ENCODE measurements around the gene CNGB1.
"Not testable (repeated sequence)": the region's sequence is repeated elsewhere in the genome, so short reads cannot be mapped to it uniquely, and the experiment has no call there.

CNGB1 gene

DNA sequence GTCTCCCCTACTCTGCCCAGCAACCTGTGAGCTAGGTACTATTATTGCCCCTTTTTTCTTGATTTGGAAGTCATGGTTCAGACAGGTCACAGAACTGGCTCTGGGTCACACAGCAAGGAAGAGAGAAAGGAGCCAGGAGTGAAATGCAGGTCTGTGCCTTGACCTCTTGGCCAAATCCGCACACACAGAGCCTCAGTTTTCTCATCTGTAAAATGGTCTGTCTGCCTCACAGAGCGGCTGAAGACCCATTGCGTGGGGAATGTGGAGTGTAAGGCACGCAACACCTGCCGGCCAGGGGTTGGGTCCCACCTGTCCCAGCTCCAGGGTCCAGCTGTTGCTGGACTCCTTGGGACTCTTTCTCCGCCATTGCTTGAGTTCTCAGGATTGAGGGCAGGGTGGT is 32.4 kb downstream of the CNGB1 start:
- no peak overlapping the region for H3K4me3 ChIP-seq (ENCODE audit: low read depth, low read length)

DNA sequence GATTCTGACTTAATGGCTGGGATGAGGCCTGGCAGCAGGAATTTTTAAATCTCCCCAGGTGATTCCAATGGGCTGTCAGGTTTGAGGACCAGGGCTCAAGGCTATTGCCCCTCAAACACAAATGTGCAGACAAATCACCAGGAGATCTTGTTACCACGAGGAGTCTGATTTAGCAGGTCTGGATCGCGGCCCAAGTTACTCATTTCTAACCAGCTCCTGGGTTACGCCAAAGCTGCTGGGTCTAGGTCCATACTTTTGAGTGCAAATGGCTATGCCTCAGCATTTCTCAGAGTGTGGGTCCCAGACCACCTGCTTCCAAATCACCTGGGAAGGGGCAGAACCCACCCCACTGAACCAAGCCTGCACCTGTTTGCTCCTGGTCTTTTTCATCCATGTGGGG is 33.1 kb downstream of the CNGB1 start:
- H3K4me3 ChIP-seq (ENCODE audit: low read depth, low read length) = no peak overlapping the region

DNA sequence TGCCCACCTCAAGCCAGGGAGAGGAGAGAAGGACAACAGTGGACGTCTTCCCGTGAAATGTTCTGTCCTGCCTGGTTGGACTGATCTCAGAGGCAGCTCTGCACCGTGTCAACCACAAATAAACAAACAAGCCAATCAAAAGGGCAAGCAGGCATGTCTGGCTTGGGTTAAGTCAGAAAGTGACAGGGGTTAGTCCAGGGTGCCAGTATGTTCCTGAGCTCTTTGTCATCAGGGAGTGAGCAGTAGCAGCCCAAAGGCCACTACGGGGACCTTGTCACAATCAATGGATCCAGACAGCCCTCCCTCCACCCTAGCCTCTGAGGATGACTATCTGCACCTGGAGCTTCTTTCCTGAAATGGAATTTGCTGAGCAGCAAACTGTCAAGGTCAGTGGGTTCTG is 35.0 kb downstream of the CNGB1 start:
- no peak overlapping the region for H3K4me3 ChIP-seq (ENCODE audit: low read depth, low read length)

DNA sequence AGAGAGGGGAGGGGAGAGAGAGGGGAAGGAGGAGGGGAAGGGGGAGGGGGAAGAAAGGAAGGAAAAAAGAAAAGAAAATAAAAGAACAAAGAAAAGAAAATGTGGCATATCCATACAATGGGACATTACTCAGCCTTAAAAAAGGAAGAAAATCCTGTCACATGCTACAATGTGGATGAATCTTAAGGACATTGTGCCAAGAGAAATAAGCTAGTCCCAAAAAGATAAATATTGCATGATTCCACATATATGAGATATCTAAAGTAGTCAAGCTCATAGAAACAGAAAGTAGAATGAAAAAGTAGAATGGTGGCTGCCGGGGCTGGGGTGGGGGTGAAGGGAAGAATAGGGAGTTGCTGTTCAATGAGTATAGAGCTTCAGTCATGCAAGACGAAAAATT is 40.4 kb downstream of the CNGB1 start:
- H3K4me3 ChIP-seq (ENCODE audit: low read depth, low read length) = no peak overlapping the region

DNA sequence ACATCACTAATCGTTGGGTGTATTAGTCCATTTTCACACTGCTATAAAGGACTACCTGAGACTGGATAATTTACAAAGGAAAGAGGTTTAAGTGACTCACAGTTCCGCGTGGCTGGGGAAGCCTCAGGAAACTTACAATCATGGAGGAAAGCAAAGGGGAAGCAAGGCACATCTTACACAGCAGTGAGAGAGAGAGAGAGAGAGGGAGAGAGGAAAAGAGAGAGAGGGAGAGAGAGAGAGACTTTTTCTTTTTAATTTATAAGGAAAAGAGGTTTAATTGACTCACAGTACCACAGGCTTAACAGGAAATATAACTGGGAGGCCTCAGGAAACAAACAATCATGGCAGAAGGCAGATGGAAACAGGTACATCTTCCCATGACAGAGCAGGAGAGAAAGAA is 41.7 kb downstream of the CNGB1 start:
- H3K4me3 ChIP-seq (ENCODE audit: low read depth, low read length) = no peak overlapping the region

DNA sequence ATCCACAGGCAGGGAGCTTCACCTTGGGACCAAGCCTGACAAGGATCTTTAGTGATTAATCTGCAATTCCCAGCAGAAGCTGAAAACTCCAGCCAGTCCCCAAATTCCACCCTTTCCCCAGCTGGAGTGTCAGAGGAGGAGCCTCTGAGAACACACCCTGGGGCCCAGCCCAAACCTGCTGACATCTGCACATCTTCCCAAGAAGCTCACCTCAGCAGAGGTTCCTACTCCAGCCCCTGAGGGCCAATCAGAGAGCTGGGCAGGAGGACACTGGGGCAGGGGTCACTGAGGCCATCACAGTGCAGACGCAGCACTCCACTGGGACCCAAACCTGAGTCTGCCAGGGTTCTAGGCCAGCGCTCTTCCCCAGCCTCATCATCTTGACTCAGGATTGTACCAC is 44.9 kb downstream of the CNGB1 start:
- no peak overlapping the region for H3K4me3 ChIP-seq (ENCODE audit: low read depth, low read length)

DNA sequence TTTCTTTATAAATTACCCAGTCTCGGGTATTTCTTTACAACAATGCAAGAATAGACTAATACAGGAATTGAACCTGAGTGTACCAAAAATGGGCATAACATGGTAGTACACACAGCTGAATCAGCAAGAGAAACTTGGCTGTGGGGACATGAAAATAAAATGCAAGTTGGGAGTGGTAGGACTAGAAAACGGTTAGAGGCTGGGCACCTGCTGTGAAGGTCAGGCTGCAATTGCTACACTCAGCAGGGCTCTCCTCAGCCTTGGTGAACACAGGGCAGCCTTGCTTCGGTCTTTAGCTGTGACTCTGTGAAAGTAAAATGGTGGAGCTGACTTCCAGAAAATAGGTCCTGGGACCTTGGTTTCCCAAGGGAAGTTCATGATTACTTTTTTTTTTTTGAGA is 45.6 kb downstream of the CNGB1 start:
- H3K4me3 ChIP-seq (ENCODE audit: low read depth, low read length) = no peak overlapping the region

DNA sequence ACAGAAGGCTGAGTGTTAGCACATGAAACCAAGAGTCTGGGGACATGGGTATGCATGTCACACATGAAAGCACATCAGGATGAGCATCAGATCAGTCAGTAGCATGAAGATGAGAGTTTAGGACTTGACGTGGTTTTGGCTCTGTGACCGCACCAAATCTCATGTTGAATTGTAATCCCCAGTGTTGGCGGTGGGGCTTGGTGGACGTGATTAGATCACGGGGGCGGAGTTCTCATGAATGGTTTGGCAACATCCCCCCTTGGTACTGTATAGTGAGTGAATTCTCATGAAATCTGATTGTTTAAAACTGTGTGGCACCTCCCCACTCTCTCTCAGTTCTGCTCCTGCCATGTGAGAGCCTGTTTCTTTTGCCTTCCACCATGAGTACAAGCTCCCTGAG is 46.4 kb downstream of the CNGB1 start:
- H3K4me3 ChIP-seq (ENCODE audit: low read depth, low read length) = no peak overlapping the region

DNA sequence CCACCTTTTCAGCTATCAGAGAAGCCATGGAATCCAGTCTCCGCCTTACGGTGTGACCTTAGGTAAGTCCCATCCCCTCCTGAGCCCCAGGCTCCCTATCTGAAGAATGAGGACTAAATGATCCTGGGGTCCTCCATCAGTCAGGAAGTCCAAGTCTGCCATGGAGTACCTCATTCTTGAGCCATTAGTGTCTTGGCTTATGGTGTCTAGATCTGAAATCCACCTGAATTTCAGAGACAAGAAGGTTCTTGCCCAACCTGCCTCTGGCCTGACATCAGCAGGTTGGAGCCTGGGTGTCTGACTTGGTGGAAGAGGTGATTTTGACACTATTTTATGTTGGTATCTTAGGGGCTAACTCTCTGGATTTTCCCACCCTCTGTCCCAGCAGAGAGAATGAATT is 47.1 kb downstream of the CNGB1 start:
- H3K4me3 ChIP-seq (ENCODE audit: low read depth, low read length) = no peak overlapping the region

DNA sequence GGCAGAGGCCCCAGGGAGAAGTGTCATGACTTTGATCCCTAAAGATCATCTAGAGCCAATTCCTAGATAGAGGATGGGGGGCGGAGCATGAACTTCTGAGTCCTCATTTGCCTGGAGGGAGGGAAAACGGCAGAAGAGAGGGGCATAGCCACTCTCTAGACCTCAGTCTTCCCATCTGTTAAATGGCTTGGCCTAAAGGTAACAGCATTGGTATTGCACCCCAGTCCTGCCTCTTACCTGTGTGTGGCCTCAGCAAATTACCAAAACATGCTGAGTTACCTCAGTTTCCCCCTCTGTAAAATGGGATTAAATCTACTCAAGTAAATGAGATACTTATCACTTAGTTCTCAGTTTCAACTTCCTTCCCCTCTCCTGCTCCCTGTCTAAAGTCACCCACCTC is 47.5 kb downstream of the CNGB1 start:
- H3K4me3 ChIP-seq (ENCODE audit: low read depth, low read length) = no peak overlapping the region

DNA sequence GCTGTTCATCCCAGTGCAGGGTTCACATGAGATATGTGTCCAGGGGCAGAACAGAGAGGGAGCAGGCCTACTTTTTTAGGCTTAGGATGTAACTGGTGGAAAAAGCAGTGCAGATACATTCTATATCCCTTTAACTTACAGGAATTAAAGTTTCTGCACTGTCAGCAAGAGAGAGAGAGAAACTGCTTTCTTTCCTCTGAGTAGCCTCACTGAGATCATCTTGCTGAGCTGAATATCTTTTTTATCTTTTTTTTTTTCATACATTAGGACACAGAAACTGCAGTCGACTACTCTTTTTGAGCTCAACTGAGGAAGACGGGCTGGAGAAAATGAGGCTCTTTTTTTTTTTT is 50.1 kb downstream of the CNGB1 start:
- H3K4me3 ChIP-seq (ENCODE audit: low read depth, low read length) = no peak overlapping the region

DNA sequence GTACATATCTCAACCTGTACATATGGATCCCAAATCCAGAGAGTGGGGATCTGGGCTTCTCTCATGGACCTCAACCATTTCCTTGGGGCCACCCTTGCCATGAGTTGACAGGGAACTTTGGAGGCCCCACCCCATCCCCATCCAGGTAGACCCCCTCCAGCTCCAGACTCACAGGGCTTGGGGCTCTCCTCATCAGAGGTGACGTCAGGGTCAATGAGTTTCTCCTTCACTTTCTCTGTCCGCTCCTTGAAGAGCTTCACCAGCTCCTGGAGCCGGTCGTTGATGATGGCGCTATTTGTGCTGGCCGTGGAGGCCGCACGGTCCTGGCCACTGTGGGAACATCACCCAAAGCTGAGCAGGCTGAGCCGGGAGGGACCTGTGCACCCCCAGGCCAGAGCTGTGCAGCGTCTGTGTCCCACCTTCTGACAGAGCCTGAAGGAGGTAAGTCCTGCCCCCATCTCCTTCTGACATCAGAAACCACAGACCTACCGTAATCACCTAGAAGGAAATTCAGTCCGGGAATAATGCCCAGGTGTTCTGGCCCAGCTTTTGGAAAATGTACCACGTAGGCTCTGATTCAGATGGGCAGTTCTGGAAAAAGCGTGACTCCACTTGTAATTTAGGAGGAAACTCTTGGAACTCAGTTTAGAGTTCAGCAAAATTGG is 50.6 kb downstream of the CNGB1 start:
- H3K4me3 ChIP-seq (ENCODE audit: low read depth, low read length) = no peak overlapping the region

DNA sequence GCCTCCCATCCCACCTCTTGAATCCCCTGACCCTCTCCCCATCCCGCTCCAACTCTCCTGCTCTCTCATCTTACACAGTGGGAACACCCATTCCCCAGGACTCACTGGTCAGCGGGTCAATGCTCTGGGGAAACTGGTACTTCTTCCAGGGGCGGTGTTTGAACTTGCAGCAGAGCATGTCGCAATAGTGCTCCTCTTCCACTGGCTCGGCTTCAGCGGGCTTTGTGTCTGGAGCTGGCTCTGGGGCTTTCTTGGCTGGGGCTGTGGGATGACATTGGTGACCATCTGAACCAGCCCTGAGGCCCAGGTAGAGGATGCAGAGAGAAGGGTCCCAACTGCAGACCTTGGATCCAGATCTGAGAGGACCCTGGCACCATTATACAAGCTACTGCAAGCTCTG is 51.9 kb downstream of the CNGB1 start:
- no peak overlapping the region for H3K4me3 ChIP-seq (ENCODE audit: low read depth, low read length)

DNA sequence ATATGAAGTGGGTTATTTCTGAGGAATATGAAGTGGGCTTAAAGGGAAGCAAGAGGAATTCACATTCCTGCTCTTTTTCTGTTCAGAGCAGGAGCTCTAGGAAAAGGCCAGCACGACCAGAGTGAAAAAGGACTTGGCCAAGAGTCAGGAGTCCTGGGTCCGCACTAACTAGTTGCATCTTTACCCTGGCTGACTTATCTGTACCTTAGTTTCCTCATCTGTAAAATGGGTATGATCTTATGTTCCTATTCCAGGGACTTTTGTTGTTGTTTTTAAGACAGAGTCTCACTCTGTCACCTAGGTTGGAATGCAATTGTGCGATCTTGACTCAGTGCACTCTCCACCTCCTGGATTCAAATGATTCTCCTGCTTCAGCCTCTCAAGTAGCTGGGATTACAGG is 52.5 kb downstream of the CNGB1 start:
- no peak overlapping the region for H3K4me3 ChIP-seq (ENCODE audit: low read depth, low read length)

DNA sequence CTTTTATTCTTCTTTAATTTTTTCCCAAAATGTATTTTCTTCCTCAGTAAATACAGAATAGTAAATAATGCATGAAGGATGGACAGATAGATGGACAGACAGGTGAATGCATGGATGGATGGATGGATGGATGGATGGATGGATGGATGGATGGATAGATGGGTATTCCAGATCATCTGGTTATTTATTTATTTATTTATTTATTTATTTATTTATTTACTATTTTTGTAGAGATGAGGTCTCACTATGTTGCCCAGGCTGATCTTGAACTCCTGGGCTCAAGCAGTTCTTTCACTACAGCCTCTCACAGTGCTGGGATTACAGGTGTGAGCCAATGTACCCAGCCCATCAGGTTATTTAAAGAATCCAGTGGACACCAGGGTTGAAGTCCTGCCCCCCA is 53.0 kb downstream of the CNGB1 start:
- H3K4me3 ChIP-seq (ENCODE audit: low read depth, low read length) = not testable (repeated sequence)

DNA sequence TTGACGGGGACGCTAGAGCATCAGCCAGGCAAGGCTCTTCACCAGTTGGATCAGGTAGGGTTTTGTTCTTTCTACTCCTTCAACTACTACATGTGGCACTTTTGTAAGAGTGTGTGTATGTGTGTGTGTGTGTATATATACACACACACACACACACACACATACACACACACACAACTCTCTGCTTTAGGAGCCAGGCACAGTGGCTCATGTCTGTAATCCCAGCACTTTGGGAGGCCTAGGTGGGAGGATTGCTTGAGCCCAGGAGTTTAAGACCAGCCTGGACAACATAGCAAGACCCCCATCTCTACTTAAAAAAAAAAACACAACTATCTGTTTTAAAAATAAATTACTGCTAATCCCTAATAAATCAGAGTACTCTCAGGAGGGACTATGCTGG is 53.4 kb downstream of the CNGB1 start:
- not testable (repeated sequence) for H3K4me3 ChIP-seq (ENCODE audit: low read depth, low read length)

DNA sequence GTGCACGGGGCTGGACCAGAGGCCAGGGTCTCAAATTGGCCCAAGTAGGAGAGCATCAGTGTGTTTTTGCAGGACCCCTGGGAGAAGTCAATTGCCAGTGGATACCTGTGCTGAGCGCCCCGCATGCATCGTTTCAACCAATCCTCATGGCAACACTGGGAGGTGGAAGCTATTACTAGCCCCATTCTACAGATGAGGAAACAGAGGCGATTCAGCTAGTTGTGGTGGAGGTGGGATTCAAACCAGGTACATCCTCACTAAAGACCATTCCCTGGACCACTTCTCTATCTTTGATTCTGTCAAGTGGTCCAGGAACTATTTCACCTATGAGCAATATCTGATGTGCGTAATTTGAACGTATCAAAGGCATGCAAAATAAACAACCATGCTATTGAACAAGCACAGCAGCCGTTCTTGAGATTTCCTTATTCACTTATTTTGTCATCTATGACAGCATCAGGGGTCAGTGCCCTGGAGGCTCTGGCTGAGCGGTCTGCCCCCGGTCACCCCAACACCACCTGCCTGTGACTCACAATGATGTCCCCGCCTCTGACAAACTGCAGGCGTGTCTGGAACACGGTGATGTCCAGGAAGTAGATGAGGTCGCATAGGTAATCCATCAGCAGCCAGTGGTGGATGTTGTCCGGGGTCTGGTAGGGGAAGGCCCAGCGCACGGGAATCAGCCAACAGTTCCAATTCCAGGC is 54.0 kb downstream of the CNGB1 start:
- no peak overlapping the region for H3K4me3 ChIP-seq (ENCODE audit: low read depth, low read length)

DNA sequence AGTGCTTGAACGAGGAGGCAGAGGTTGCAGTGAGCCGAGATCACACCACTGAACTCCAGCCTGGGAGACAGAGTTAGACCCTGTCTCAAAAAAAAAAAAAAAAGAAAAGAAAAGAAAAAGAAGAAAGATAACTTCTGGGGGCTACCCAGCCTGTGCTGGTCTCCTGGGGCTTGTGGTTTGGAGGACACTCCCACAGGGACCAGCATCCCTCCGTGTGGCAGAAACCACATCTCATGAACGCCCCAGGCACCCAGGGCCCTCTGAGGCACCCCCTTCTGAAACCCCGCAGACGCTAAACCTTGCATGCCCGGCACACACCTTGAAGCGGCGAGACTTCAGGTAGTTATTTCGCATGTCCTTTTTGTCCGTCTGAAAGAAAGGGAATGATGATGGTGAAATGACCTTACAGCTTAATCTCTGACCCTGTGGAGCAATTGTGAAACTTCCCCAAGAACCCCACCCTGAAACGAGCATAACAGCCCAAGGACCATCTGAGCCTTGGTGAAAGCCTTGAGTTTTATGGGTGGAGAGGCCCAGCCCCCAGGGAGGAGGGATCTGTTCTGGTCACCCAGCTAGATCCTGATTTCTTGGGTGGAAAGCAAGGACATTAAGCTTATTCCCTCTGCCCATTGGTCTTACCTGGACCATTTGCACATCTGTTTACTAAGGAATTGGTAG is 55.0 kb downstream of the CNGB1 start:
- H3K4me3 ChIP-seq (ENCODE audit: low read depth, low read length) = no peak overlapping the region

DNA sequence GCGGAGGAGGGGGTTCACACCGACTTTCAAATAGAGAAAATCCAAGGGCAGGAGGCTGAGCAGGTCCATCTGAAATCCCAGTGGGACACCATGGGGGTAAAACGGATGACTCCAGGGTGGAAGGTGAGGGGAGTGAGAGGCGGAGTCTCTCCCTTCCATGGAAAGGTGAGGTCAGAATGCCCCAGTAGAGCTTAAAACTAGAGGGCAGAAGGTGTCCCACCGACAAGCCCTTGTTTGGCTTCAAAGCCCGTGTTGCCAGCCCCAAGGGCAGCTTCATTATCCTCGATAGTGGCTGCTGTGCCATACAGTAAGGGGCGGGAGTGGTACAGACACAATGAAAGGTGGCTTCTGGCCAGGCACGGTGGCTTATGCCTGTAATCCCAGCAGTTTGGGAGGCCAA is 55.7 kb downstream of the CNGB1 start:
- no peak overlapping the region for H3K4me3 ChIP-seq (ENCODE audit: low read depth, low read length)

DNA sequence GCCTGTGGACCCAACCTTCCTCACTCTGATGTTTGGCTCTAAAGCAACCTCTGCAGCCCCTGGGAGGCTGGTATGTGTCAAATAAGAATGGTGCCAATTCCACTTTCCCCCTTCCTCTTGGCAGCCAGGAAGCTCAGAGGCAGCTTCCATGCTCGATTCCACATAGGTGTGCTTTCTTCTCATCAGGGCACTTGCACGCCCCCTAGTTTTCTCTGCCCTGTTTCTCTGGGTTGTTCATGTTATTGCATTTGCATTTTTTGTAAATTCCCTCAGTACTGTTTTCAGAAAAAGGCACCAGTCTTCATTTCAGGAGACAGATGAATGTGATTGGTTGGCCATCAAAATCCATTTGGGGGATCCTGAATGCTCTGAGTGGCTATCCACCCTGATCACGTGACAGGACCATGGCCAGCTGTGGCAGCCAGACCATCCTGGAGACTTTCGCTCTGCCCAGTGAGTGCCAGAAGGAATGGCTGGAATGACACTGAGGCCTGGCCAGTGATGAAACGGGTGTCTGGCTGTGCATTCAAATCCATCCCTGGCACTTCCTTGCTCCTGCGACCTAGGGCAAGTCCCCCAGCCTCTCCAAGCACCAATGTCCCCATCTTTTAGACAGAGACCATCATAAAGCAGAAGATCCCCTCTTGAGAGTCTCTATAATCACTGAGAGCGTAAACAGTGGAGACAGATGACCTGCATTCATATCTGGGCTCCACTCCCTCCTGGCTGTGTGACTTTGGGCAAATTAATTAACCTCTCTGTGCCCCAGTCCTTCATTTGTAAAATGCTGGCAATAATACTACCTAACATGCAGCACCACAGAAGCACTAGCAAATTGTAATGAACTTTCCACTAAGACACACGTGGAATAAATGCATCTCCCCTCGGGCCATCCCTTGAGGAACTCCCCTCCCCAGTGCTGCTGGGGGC is 56.4 kb downstream of the CNGB1 start:
- no peak overlapping the region for H3K4me3 ChIP-seq (ENCODE audit: low read depth, low read length)

DNA sequence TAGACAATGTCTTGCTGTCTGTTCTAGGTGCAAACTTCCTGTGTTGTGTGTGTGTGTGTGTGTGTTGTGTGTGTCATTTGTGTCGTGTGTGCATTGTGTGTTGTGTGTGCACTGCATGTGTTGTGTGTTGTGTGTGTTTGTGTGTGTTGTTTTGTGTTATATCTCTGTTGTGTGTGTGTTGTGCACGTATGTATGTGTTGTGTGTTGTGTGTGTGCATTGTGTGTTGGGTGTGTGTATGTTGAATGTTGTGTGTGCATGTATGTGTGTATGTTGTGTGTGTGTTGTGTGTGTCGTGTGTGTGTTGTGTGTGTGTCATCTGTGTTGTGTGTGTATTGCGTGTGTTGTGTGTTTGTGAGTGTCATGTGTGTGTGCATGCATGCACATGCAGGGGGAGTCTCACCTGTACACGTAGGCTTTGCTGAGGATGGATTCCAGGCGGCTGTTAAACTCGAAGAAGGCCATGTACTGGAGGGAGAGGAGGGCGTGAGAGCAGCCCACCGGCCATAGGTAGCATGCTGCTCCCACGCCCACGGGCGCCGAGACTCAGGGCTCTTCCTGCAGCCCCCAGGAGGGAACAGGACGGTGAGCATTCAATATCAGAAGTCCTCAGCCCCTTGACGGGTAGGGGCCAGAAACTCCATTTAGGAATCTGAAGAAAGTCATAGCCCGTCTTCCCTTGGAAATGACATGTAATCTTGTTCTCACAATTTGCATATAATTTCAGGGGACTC is 58.2 kb downstream of the CNGB1 start:
- H3K4me3 ChIP-seq (ENCODE audit: low read depth, low read length) = no peak overlapping the region

All from iPS-11a (cell line).